Breast epithelium (tissue), 4 donors: ENCODE results near the gene FGF2. TPM values are rescaled to one million over a fixed set of nuclear protein-coding genes. Genes with fewer than 3 reads are reported as not detected.
A peak's percentile ranks its signal among the peaks of the same experiment; 100 is the strongest.

ENCODE experiments used
- DNase-seq, 2 donors: peaks; one replicate each; pipeline ENCODE4 v3.0.0-alpha.2; 2019; ENCODE audit warnings: low spot score in 2 of 2
- H3K27ac ChIP-seq, 2 donors: fragments of 200-600 bp; sonication (generic) in 1 of 2; one replicate each; pipeline ENCODE4 v1.5.1; 2016 to 2019; ENCODE audit warnings: mild to moderate bottlenecking in 1 of 2
- H3K27me3 ChIP-seq, 2 donors: fragments of 200-600 bp; sonication (generic) in 1 of 2; one replicate each; pipeline versions ENCODE4 v1.5.1 to v1.6.0; 2017 to 2019; ENCODE audit warnings: control low read depth in 1 of 2, mild to moderate bottlenecking in 1 of 2
- H3K36me3 ChIP-seq: fragments of 200-600 bp; one replicate; pipeline ENCODE4 v1.5.1; 2019
- H3K4me1 ChIP-seq, 2 donors: fragments of 200-600 bp; sonication (generic); one replicate each; pipeline ENCODE4 v1.5.1; 2016 to 2019; ENCODE audit warnings: control low read depth in 1 of 2
- H3K4me3 ChIP-seq, 3 donors: fragments of 200-600 bp; sonication (generic); 1 replicate in 2 of 3; 2 replicates in 1 of 3; pipeline ENCODE4 v1.5.1; 2016 to 2019; ENCODE audit warnings: mild to moderate bottlenecking in 3 of 3, moderate library complexity in 2 of 3
- H3K9me3 ChIP-seq, 2 donors: fragments of 200-600 bp; sonication (generic) in 1 of 2; one replicate each; pipeline ENCODE4 v1.5.1; 2016 to 2019; ENCODE audit warnings: control low read depth in 1 of 2
- POLR2A ChIP-seq: fragments of 450-650 bp; IDR thresholded peaks from one replicate; pipeline ENCODE4 v1.6.1; 2016; ENCODE audit warnings: antibody characterized with exemption, mild to moderate bottlenecking, moderate library complexity
- POLR2AphosphoS5 ChIP-seq, 3 donors: sonication (generic); formaldehyde crosslinking; IDR thresholded peaks; one replicate each; pipeline ENCODE4 v1.6.1; 2017; ENCODE audit warnings: antibody characterized with exemption in 3 of 3
- intact Hi-C: fragments of 100-400 bp; cut with DNase I; formaldehyde crosslinking; loops from one replicate; pipeline ENCODE4 v1.15.1; 2023; ENCODE audit warnings: low total_unique reads
- total RNA-seq, 3 donors: library from RNA; depleted of rRNA; stranded (reverse); fragments of >200 nt; gene quantifications; one replicate each; pipeline ENCODE4 v1.1.0, GENCODE V29; 2016
- TF ChIP-seq, protein P1 (sequence below), 3 donors: fragments of 450-650 bp; IDR thresholded peaks; one replicate each; pipeline ENCODE4 v1.5.1; 2016 to 2017; ENCODE audit warnings: antibody characterized with exemption in 3 of 3, mild to moderate bottlenecking in 3 of 3, moderate library complexity in 3 of 3

Gene FGF2
- total RNA-seq, 3 donors from 2014 or later = 21.6 to 53.6 (median 33.0) TPM

GRCh38 chr4:122788935-122789334 lies 37.7 kb upstream of the FGF2 start:
- intact Hi-C loops = no loop called here
- Histone ChIP-seq H3K27ac (peak overlapping the region in 1 of 2 donors; percentile 50), H3K9me3 (no peaks in the 10 kb centered on the region), H3K27me3 (no peaks in the 10 kb centered on the region), H3K4me1 (no peaks in the 10 kb centered on the region), H3K4me3 (no peak overlapping the region), H3K36me3 (no peaks in the 10 kb centered on the region)
- DNase-seq = no peak
- no peak for TF ChIP-seq POLR2A
- TF ChIP-seq, protein P1, sequence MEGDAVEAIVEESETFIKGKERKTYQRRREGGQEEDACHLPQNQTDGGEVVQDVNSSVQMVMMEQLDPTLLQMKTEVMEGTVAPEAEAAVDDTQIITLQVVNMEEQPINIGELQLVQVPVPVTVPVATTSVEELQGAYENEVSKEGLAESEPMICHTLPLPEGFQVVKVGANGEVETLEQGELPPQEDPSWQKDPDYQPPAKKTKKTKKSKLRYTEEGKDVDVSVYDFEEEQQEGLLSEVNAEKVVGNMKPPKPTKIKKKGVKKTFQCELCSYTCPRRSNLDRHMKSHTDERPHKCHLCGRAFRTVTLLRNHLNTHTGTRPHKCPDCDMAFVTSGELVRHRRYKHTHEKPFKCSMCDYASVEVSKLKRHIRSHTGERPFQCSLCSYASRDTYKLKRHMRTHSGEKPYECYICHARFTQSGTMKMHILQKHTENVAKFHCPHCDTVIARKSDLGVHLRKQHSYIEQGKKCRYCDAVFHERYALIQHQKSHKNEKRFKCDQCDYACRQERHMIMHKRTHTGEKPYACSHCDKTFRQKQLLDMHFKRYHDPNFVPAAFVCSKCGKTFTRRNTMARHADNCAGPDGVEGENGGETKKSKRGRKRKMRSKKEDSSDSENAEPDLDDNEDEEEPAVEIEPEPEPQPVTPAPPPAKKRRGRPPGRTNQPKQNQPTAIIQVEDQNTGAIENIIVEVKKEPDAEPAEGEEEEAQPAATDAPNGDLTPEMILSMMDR (IDR thresholded peaks at IDR 0.05) = no peak
- TF ChIP-seq POLR2AphosphoS5 (IDR thresholded peaks at IDR 0.05) = no peak

DNA sequence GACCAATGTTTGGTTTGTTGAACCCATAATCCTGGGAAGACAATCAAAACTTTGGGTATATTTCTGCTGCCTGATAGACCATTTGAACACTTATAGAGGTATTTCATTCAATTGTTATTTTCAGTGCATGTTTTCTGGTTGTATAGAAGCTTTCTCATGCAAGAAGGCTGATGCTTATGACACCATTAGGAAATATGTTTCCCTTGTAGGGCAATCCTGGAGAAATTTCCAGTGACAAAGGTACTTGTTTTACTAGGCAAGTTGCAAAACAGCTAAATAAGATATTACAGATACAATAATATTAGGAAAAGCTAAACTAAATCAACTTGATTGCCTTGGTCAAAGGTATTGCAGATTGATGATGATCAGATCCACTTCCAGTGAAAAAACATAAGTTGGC lies 32.8 kb upstream of the FGF2 start:
- Histone ChIP-seq H3K36me3 (no peaks in the 10 kb centered on the region), H3K27ac (no peak overlapping the region), H3K9me3 (no peaks in the 10 kb centered on the region), H3K27me3 (no peaks in the 10 kb centered on the region), H3K4me3 (no peak overlapping the region), H3K4me1 (no peaks in the 10 kb centered on the region)
- no peak for DNase-seq
- no peak for TF ChIP-seq POLR2AphosphoS5 (IDR thresholded peaks at IDR 0.05)
- no peak for TF ChIP-seq POLR2A
- TF ChIP-seq, protein P1 (IDR thresholded peaks at IDR 0.05) = no peak
- intact Hi-C loops = no loop called here

DNA sequence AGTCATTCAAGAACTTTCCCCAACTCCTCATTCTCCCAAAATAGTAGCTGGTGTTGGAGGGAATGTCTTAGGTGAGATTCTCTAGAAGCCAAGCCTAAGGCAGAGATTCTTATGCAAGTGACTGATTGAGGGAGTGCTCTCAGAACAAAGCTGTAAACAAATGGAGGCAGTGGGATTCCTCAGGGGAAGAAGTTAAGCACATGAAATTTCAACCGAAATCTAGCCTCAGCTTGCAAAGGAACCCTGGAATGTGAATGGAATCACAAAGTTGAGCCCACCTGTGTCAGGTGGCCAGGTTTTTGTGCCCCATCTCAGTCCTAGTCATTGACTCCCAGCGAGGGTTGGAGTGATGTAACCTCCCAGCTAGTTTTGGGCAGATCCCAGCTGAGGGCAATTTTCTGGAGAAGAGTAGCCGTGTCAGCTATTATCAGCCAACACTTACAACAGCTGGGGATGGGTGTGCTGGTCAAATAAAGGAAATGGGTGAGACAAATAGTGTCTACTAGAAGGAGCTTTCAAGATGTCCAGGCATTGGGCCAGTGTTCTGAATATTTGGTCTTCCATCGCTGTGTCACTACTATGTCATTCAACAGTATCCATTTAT lies 29.7 kb upstream of the FGF2 start:
- Histone ChIP-seq H3K4me3 (no peak overlapping the region), H3K9me3 (no peaks in the 10 kb centered on the region), H3K4me1 (no peaks in the 10 kb centered on the region), H3K27me3 (no peaks in the 10 kb centered on the region), H3K27ac (peak overlapping the region; percentile 87 to 88), H3K36me3 (no peaks in the 10 kb centered on the region)
- DNase-seq = no peak
- TF ChIP-seq POLR2A (no peak), POLR2AphosphoS5 (IDR thresholded peaks at IDR 0.05) (no peak)
- TF ChIP-seq, protein P1 (IDR thresholded peaks at IDR 0.05) = no peak
- intact Hi-C loops = no loop called here

DNA sequence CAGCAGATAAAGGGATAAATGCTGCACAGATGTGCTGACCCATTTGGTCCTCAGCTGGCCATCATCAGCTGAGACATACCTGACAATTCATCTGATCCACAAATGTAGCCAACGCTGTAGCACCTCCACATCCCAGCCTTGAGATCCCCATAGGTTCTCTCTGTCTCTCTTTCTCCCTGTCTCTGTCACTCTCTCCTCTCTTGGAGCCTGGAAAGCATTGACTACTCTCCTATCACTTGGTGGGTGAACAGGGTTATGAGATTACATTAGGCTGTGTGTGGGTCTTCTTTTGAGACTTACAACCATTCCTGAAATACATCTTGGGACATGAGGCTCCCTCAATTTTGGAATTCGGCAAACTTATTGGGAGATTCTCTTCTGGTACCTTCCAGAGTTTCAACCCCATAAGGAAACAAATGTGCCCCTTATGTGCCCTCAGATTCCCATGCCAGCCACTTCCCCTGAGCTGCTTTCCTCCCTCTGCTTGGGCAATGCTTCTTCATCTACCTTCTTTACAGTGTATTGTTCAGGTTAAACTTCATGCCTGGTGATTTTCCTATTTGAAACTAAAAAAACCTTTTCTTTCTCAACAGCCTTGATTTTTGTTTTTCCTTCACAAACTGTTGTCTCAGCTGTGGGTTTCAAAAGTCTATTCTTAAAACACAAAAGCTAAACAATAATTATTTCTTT lies 29.1 kb upstream of the FGF2 start:
- no peak for DNase-seq
- TF ChIP-seq, protein P1 (IDR thresholded peaks at IDR 0.05) = no peak
- no peak for TF ChIP-seq POLR2AphosphoS5 (IDR thresholded peaks at IDR 0.05)
- TF ChIP-seq POLR2A = no peak
- intact Hi-C loops = no loop called here
- Histone ChIP-seq H3K4me1 (no peaks in the 10 kb centered on the region), H3K4me3 (peak overlapping the region in 2 of 3 donors; percentile 39 to 47), H3K9me3 (no peaks in the 10 kb centered on the region), H3K27ac (peak overlapping the region; percentile 87 to 88), H3K36me3 (no peaks in the 10 kb centered on the region), H3K27me3 (no peaks in the 10 kb centered on the region)

DNA sequence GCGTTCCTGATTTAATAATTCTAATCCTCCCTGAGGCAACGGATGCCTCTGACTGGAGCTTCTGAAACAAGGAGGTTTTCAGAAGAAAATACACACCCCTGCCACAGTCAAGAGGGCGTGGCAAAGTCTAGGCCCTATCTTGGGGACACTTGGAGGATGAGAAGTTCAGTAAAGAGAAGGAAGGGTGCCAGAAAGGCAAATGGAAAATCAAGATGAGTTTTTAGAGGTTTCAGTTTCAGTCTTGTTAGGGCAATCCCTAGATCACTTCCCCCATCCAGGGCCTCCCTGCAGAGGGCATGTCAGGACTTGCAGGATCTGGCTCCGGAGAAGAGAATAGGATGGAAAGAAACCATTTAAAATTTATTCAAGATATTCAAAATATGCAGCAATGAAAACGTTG lies 28.5 kb upstream of the FGF2 start:
- Histone ChIP-seq H3K27ac (peak overlapping the region; percentile 87 to 88), H3K9me3 (no peaks in the 10 kb centered on the region), H3K36me3 (no peaks in the 10 kb centered on the region), H3K4me3 (peak overlapping the region in 2 of 3 donors; percentile 39 to 47), H3K27me3 (no peaks in the 10 kb centered on the region), H3K4me1 (no peaks in the 10 kb centered on the region)
- TF ChIP-seq POLR2AphosphoS5 (IDR thresholded peaks at IDR 0.05) (no peak), POLR2A (no peak)
- TF ChIP-seq, protein P1 (IDR thresholded peaks at IDR 0.05) = no peak
- intact Hi-C loops = no loop called here
- DNase-seq = peak in 1 of 2 donors; percentile 81
